GM18858 (cell line): Measurements from ENCODE around the gene NANOG.
"Not testable (repeated sequence)": the region's sequence is repeated elsewhere in the genome, so short reads cannot be mapped to it uniquely, and the experiment has no call there.

Experiments used
- ATAC-seq: cut with Tn5 transposase; IDR thresholded peaks from one replicate; pipeline ENCODE4 v1.9.1; 2021; ENCODE audit not compliant: unreplicated experiment

NANOG gene

GRCh38 chr12:7788884-7789528 lies at the start of gene NANOG:
Gene NANOG, plus strand, starts transcription at chr12:7789402. Its CDS starts 213 bp downstream, at chr12:7789615.
- ATAC-seq, result not testable (repeated sequence)

GRCh38 chr12:7747246-7747645 lies 42.0 kb upstream of the NANOG start, which contains the start of gene CLEC4C:
Gene CLEC4C, minus strand, starts transcription at chr12:7747375. Its CDS starts 27 bp downstream, at chr12:7747348.
- no peak for ATAC-seq

GRCh38 chr12:7748852-7749251 lies 40.4 kb upstream of the NANOG start:
- no peak for ATAC-seq

GRCh38 chr12:7749442-7749841 lies 39.8 kb upstream of the NANOG start:
- no peak for ATAC-seq

- ATAC-seq, result no peak
Observed at GRCh38 chr12:7750350-7750749, 38.9 kb upstream of the NANOG start.

- ATAC-seq, result no peak
Observed at GRCh38 chr12:7751394-7751793, 37.8 kb upstream of the NANOG start.

- not testable (repeated sequence) for ATAC-seq
Observed at GRCh38 chr12:7751941-7752922, 37.0 kb upstream of the NANOG start.

GRCh38 chr12:7755668-7756067 lies 33.5 kb upstream of the NANOG start:
- not testable (repeated sequence) for ATAC-seq

- ATAC-seq, result no peak
Observed at GRCh38 chr12:7756993-7757392, 32.2 kb upstream of the NANOG start.

- ATAC-seq, result no peak
Observed at GRCh38 chr12:7758766-7759140, 30.4 kb upstream of the NANOG start.

- ATAC-seq, result no peak
Observed at GRCh38 chr12:7769999-7770398, 19.2 kb upstream of the NANOG start.

GRCh38 chr12:7781274-7781673 lies 7.9 kb upstream of the NANOG start:
- ATAC-seq, result no peak

- no peak for ATAC-seq
Observed at GRCh38 chr12:7782055-7782454, 7.1 kb upstream of the NANOG start.

GRCh38 chr12:7783433-7783832 lies 5.8 kb upstream of the NANOG start:
- ATAC-seq, result not testable (repeated sequence)

GRCh38 chr12:7784701-7785100 lies 4.5 kb upstream of the NANOG start:
- ATAC-seq, result no peak

- no peak for ATAC-seq
Observed at GRCh38 chr12:7787574-7788293, 1.5 kb upstream of the NANOG start.

- no peak for ATAC-seq
Observed at GRCh38 chr12:7788294-7788660, 925 bp upstream of the NANOG start.

GRCh38 chr12:7793211-7793610 lies 4.0 kb downstream of the NANOG start:
- ATAC-seq, result no peak

GRCh38 chr12:7797269-7797668 lies 8.1 kb downstream of the NANOG start:
- not testable (repeated sequence) for ATAC-seq

- ATAC-seq, result no peak
Observed at GRCh38 chr12:7797698-7798398, 8.6 kb downstream of the NANOG start.
